A549 (cell line): ENCODE results near the gene ARHGAP27.
"Not testable (repeated sequence)": the region's sequence is repeated elsewhere in the genome, so short reads cannot be mapped to it uniquely, and the experiment has no call there.

Experiments
- CHD4 ChIP-seq: fragments of 200-600 bp; sonication (generic); IDR thresholded peaks from 2 replicates; pipeline ENCODE4 v1.6.1; 2016; ENCODE audit warnings: antibody characterized with exemption, mild to moderate bottlenecking, borderline replicate concordance
- CTCF ChIP-seq: fragments of >200 bp; sonication (Bioruptor Twin); formaldehyde crosslinking; IDR thresholded peaks from 3 replicates; pipeline ENCODE4 v1.5.1; 2016
- EHMT2 ChIP-seq: fragments of 200-600 bp; sonication (generic); IDR thresholded peaks from 2 replicates; pipeline ENCODE4 v1.6.1; 2016; ENCODE audit warnings: antibody characterized with exemption, low read depth, mild to moderate bottlenecking, moderate library complexity
- JUN ChIP-seq, 2 experiments: fragments of >200 bp; sonication (Bioruptor Twin); formaldehyde crosslinking; IDR thresholded peaks; 2 replicates in 1 of 2; 3 replicates in 1 of 2; pipeline ENCODE4 v1.6.1; 2016 to 2017
- KDM1A ChIP-seq: fragments of 200-600 bp; sonication (generic); IDR thresholded peaks from 2 replicates; pipeline ENCODE4 v1.6.1; 2016; ENCODE audit warnings: low read depth, mild to moderate bottlenecking
- KDM5A ChIP-seq: fragments of 200-600 bp; sonication (generic); IDR thresholded peaks from 2 replicates; pipeline ENCODE4 v1.6.1; 2016; ENCODE audit warnings: antibody characterized with exemption, mild to moderate bottlenecking
- MAFK ChIP-seq: fragments of 450-650 bp; IDR thresholded peaks from 2 replicates; pipeline ENCODE4 v1.6.1; 2014; ENCODE audit not compliant: partially characterized antibody
- MAX ChIP-seq: IDR thresholded peaks from 2 replicates; pipeline ENCODE4 v1.6.1; 2012
- MYC ChIP-seq: IDR thresholded peaks from 2 replicates; pipeline ENCODE4 v1.6.1; 2012; ENCODE audit warnings: mild to moderate bottlenecking, inconsistent platforms, low read length, improper control_type of control experiment, borderline replicate concordance
- POLR2A ChIP-seq: IDR thresholded peaks from 2 replicates; pipeline ENCODE4 v1.6.1; 2012; ENCODE audit warnings: mild to moderate bottlenecking, low read length
- POLR2AphosphoS2 ChIP-seq: conservative IDR thresholded peaks from 2 replicates; pipeline ENCODE4 v1.6.1; 2012; ENCODE audit warnings: low read length, improper control_type of control experiment, inconsistent platforms
- RAD21 ChIP-seq, 2 experiments: fragments of >200 bp in 1 of 2; sonication (Bioruptor Twin) in 1 of 2; formaldehyde crosslinking in 1 of 2; IDR thresholded peaks in 1 of 2; conservative IDR thresholded peaks in 1 of 2; 2 replicates in 1 of 2; 3 replicates in 1 of 2; pipeline ENCODE4 v1.6.1; 2012 to 2018; ENCODE audit warnings: inconsistent platforms in 1 of 2
- REST ChIP-seq: fragments of 200-600 bp; sonication (generic); IDR thresholded peaks from 2 replicates; pipeline ENCODE4 v1.6.1; 2016; ENCODE audit warnings: antibody characterized with exemption, mild to moderate bottlenecking, moderate library complexity
- USF2 ChIP-seq: fragments of 450-650 bp; IDR thresholded peaks from 2 replicates; pipeline ENCODE4 v1.6.1; 2014; ENCODE audit warnings: antibody characterized with exemption

- TF ChIP-seq CHD4; POLR2AphosphoS2; CTCF; RAD21 (conservative IDR thresholded peaks at IDR 0.05 in 1 of 2, IDR thresholded peaks at IDR 0.05 in 1 of 2); EHMT2; MAX; MAFK; REST; KDM1A; POLR2A; MYC; KDM5A; USF2; JUN (IDR thresholded peaks at IDR 0.05): not testable (repeated sequence)
Measured at GRCh38 chr17:45446872-45447625, 14.4 kb upstream of the ARHGAP27 start.
